Inflammatory macrophage treated with lipopolysaccharide for 1 hour (primary cell): ENCODE measurements around the gene SUPT20HL1.
"Not testable (repeated sequence)": the region's sequence is repeated elsewhere in the genome, so short reads cannot be mapped to it uniquely, and the experiment has no call there.

Experiments
- DNase-seq, 2 donors: peaks; one replicate each; pipeline ENCODE4 v3.0.0-alpha.2; 2020 to 2022

The SUPT20HL1 gene

DNA sequence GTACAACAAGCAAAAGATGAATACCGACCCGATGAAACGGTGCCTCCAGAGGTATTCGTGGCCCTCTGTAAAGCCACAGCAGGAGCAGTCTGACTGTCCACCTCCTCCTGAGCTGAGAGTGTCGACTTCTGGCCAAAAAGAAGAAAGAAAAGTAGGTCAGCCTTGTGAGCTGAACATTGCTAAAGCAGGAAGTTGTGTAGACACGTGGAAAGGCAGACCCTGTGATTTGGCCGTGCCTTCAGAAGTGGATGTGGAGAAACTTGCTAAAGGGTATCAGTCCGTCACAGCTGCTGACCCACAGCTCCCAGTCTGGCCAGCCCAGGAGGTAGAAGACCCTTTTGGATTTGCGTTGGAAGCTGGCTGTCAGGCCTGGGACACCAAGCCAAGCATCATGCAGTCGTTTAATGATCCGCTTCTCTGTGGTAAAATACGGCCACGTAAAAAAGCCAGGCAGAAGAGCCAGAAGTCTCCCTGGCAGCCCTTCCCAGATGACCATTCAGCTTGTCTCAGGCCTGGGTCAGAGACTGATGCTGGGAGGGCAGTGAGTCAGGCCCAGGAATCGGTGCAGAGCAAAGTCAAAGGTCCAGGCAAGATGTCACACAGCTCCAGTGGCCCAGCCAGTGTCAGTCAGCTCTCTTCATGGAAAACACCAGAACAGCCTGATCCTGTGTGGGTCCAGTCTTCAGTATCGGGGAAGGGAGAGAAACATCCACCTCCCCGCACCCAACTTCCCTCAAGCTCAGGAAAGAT is 3.2 kb downstream of the SUPT20HL1 start:
- not testable (repeated sequence) for DNase-seq

DNA sequence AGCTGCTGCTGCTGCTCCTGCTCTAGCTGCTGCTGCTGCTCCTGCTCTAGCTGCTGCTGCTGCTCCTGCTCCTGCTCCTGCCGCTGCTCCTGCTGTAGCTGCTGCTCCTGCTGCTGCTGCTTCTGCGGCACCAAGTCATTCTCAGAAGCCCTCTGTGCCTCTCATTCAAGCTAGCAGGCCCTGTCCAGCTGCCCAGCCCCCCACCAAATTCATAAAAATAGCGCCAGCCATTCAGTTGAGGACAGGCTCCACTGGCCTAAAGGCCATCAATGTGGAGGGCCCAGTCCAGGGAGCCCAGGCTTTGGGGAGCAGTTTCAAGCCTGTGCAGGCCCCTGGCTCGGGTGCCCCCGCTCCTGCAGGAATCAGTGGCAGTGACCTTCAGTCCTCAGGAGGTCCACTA is 3.9 kb downstream of the SUPT20HL1 start:
- no peak for DNase-seq

DNA sequence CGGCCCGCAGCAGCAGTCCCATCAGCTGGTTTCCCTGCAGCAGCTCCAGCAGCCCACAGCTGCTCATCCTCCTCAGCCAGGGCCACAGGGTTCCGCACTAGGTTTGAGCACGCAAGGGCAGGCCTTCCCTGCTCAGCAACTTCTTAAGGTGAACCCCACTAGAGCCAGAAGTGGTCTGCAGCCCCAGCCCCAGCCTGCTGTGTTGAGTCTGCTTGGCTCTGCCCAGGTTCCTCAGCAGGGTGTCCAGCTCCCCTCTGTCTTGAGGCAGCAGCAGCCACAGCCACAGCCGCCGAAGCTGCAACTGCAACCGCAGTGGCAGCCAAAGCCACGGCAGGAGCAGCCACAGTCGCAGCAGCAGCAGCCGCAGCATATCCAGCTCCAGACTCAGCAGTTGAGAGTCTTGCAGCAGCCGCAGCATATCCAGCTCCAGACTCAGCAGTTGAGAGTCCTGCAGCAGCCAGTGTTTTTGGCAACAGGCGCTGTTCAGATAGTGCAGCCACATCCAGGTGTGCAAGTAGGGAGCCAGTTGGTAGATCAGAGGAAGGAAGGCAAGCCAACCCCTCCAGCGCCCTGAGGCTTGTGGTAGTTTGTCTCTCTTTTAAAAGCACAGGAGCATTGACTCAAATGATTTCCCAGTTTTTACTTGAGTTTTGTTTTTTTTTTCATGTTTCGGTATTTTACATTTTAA is 4.6 kb downstream of the SUPT20HL1 start:
- DNase-seq, result no peak

DNA sequence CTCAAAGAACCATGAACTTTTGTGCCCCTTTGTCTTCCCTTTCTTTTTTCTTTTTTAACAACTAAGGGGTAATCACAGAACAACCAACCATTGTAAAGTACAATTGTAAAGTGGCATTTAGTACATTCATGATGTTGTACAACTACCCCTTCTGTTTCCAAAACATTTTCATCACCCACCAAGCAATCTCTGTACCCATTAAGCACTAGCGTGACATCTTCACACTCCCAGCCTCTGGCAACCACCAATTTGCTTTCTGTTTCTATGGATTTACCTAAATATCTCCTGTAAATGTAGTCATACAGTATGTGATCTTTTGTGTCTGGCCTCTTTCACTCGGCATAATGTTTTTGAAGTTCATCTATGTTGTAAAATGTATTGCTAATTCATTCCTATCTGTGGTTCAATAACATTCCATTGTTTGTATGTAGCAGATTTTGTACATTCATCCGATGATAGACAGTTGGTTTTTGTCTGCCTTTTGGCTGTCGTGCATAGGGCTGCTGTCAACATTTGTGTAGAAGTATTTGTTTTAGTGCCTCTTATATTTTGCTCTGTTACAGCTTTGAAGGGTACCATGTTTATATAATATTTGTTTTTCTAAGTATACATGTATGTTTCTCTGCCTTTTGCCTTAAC is 6.4 kb downstream of the SUPT20HL1 start:
- not testable (repeated sequence) for DNase-seq

DNA sequence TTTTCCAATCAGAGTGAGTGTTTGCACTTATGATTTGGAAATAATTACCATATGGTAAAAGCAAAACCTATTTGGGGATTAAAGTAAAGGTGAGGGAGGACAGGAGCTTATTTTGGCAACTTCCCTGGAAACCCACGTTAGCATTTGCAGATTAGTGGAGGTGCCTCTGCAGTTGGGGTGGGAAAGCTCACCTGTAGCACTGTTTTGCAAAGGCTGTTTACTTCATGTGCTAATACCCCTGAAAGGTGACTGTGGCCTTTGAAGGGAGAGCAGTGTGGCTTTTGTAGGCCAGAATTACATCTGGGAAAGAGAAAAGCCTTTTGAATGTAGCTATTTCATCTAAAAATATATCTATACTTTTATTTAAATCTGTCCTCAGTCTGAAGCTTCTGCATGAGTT is 9.4 kb downstream of the SUPT20HL1 start:
- DNase-seq, result no peak

DNA sequence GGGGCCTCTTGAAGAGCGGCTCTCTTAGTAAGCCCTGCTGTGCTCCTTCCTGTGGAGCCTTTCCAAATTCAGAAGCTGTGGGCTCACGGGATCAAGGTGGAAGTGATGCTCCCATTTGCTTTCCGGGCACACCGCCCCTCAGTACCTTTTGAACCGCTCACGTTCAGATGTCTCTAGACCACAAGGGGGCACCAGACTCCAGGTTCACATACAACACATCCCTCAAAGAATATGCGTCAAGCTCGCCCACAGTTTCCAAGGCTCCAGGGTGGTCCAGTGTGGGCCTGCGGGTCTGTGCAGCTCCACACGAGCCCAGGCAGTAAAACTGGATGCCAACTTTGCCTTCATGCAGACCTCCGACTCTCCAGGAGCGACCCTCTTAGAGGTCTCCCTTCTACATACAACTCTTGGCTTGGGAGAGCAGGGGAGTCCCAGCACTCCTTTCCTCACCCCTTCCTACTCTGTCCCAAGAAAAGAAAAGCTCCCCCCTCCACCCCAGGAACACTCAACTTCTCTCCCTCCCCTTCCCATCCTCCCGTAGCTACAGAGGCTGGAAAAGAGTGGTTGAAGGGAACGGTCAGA is 11.0 kb downstream of the SUPT20HL1 start:
- DNase-seq, result peak in 1 of 2 donors; percentile 39

DNA sequence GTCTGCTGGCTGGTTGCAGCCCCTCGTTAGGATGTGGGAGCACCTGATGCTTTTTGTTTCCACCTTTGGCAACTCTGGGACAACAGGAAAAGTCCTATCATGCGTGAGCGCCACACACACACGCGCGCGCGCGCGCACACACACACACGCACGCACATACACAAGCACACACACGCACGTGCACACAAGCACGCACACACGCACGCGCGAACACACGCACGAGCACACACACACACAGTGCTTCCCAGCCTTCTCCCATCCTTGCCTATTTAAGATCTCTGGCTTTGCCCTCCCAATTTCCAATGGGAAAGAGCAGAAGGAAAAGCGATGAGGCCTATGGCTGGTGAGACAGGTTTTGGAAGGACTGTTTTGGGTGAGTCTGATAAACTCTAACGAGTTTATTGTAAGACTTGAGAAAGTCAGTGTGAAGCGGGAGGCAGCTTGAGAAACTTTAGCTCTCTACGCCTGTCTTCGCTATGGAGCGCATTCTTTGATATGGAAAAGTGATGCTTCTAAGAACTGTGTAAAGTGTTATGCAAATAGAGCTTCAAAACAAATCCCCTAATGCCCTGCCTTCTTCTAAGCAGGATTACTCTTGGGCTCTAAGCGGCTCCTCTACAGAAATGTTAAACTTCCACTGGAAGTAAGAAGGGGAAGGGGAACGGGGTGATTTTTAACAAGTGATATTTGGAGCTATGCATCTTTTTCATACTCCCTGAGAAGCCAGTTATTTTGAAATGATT is 11.8 kb downstream of the SUPT20HL1 start:
- DNase-seq, result no peak

DNA sequence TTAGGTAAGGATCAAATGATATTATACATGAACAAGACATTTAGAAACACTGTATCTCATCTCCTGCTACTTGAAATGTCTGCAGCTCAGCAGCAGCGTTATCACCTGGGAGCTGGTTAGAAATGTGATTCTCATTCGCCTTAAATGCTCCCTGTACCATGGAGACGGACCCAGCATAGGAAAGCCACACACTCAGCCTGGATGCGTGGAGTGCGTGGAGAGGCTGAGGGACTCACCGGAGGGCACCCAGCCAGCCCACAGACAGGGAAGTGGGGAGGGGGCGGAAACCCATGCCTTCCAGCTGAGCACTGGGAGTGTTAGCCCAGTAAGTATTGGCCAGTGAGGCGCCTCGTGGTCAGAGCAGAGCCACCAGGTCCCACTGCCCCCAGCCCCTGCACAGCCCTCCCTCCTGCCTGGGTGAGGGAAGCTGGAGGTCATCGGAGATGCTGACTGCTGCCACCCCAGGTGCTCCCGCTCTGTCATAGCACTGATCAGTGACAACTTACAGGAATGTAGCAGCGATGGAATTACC is 15.2 kb downstream of the SUPT20HL1 start:
- DNase-seq, result no peak

DNA sequence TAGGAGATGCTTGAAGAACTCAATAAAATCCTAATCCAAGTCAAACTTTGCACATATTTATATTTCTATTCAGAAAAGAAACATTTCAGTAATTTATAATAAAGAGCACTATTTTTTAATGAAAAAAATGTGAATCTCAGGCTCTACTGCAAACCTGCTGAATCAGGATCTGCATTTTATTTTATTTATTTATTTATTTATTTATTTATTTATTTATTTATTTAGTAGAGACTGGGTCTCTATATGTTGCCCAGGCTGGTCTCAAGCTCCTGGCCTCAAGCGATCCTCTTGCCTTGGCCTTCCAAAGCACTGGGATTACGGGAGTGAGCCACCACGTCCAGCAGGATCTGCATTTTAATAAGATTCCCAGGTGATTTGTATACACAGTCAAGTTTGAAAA is 16.0 kb downstream of the SUPT20HL1 start:
- no peak for DNase-seq

DNA sequence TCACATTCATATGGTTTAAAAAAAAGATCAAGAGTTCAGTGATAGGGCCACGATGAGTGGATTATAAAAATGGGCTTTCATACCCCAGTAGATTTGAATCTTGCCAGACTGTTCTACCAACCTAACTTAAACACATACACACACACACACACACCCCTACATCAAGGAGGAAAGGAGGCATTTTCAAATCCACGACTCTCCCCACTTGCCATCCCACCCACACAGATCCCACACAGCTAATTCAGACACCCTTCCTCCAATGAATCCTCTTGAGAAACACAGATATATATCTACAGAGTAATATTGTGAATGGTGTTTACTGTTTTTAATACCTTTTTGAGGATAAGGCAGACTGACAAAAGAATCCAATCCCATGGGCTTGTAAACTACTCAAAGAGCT is 16.8 kb downstream of the SUPT20HL1 start:
- no peak for DNase-seq

DNA sequence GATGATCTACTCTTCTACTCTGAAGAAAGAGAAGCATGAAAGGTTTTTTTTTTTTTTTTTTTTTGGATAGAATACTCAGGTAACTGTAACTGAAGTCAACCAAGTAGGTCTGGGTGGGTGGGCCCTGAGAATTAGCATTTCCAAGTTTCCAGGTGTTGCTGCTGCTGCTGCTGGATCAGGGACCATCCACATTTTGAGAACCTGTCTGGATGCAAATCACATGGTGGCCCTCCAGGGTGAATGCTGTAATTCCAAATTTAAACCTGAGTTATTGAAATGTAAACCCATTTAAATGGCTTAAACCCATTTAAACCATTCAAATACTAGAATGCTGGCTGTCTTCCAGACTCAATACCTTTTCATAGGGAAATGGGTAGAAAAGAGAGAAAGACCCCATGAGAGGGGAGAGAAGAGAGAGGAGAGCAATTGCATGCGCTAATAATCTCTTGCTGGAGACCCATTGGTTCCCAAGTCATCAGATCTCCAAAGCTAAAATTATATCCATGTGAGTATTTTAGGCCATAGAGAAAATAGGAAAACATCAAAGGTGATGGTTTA is 17.6 kb downstream of the SUPT20HL1 start:
- no peak for DNase-seq

DNA sequence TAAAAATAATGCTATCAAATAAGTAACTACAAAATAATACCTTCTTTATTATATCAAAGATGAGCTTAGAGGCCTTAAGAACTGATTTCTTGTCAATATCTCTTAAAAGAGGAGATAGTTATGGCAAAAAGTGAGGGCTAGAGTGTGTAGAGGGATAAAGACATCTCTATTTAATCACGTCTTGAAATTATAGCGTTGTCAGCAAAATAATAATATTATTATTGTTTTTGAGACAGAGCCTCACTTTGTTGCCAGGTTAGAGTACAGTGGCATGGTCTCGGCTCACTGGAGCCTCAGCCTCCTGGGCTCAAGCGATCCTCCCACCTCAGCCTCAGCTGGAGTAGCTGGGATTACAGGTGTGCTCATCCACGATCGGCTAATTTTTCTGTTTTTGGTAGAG is 18.3 kb downstream of the SUPT20HL1 start:
- DNase-seq, result no peak

DNA sequence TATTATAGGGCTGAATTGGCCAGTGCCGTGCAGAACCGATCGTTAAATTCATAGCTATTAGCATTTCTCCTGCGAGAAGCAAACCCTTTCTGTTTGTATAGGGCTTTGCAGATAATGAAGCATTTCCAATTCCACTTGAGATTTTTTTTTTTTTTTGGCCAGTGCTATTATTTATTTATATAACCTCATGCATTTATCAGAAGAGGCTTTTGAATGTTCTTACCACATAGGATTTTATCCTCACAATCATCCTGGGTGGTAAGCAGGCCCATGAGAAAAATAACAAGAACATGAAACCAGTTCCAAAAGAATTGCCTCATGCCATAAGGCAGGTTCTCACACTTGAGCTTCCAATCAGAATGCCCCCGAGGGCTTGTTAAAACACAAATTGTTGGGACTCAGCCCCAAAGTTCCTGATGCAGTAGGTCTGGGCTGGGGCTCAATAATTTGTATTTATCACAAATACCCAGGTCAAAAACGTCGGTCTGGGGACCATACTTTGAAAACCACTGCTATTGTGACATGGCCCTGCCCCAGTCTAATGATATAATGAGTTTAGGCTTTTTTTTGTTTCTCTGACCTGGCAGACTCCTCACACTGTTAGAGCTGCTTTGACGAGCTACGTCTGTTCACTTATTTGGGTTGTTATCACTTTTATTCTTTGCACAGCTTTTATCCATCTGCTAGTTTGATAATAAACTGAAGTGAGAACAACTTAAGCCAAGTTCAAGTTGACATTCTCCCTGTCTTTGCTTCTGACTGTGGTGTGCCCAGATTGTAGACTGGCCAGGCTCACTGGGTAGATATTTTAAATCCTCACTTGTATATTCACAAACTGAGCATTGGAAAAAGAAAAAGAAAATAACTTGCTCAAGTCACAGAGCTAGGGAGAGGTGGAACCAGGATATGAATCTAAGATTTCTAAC is 20.1 kb downstream of the SUPT20HL1 start:
- no peak for DNase-seq

DNA sequence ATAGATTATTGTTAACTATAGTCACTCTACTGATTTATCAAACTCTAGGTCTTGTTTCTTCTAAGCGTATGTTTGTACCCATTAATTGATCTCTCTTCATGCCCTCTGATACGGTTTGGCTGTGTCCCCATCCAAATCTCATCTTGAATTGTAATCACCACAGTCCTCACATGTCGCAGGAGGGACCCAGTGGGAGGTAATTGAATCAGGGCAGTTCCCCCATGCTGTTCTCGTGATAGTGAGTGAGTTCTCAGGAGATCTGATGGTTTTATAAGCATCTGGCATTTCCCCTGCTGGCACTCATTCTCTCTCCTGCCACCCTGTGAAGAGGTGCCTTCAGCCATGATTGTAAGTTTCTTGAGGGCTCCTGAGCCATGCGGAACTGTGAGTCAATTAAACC is 21.9 kb downstream of the SUPT20HL1 start:
- DNase-seq, result not testable (repeated sequence)

DNA sequence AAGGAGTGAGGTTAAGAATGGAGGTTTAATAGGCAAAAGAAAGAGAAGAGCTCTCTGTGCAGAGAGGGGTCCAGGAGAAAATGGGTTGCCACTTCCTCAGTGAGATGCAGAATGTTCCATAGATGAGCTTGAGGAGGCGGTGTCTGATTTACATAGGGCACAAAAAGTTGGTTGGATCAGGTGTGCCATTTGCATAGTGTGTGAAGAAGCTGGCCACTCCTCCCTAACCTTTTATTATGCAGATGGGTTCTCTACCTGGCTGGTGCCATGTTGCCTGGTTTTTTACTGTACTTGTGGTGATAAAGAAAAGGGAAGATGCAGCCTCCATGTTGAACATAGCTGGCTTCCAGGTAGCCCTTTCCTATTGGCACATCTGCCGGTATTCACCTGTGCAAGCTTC is 27.3 kb downstream of the SUPT20HL1 start:
- DNase-seq, result no peak

DNA sequence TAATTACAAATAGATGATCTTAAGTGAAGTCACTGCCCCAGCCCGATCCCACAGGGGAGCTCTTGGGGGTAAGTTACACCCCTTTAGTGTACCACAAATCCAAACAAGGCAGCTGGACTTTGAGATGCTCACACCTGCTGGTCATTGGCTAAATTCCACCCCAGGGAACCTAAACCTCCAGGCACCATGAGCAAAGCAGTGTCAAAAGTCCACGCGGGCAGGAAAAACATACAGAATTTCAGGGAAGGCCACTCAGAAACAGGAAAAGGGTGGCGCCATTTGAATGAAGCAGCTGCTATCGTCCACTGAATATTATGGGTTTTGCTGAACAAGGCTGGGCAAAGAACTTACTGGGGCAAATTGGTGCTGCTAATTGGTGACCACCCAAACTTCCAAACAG is 30.9 kb downstream of the SUPT20HL1 start:
- DNase-seq, result no peak

DNA sequence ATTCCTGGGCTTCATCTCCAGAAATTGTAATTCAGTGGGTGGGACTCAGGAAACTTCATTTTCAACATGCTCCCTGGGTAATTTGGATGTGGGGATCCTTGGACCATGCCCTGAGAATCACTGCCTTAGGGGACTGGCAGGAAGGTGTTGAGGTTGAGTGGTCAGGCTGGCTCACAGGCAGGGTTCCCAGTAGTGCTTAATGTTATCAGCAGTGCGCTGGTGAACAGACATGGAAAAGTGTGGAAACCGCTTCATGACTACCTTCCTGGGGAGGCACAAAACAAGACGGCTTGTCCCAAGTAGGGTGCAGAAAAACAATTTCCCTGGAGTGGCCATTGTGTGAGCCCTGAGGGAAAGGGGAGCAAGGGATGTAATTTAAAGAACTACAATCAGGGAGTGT is 31.4 kb downstream of the SUPT20HL1 start:
- no peak for DNase-seq

DNA sequence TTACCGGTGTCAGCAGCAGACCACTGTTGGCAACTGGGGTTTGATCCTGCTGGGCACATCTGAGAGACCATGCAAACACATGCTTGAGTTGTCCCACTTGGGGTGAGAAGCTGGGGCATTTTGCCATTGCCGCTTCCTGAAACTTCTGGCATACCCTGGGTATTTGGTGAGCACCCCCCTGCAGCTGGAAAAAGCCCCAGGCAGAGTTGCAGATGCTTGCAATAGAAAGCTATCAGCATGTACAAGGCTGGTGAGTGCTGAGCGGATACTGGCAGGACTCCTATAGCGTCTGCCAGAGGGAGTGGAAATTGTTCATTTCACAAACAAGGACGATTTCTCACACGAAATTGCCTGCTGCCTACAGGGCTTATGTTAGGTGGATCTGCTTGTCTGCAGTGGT is 32.3 kb downstream of the SUPT20HL1 start:
- no peak for DNase-seq

DNA sequence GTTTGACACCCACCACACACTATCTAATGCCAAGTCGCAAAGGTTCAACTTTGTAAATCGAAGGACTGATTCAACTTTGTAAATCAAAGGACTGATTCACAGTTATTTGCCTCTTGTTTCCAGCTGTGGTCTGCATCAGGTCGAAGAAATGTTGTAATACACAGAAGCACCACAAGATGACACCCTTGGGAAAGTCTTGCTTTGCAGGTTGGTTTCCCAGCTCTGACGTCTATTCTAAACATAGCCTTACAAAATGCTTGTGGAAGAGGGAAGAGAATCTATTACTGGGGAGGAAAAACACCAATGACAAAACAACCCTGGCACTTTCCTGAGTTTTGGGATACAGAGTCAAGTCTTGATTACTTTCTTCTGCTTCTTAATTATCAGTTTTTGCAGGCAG is 35.3 kb downstream of the SUPT20HL1 start:
- DNase-seq, result peak; percentile 48 to 84

DNA sequence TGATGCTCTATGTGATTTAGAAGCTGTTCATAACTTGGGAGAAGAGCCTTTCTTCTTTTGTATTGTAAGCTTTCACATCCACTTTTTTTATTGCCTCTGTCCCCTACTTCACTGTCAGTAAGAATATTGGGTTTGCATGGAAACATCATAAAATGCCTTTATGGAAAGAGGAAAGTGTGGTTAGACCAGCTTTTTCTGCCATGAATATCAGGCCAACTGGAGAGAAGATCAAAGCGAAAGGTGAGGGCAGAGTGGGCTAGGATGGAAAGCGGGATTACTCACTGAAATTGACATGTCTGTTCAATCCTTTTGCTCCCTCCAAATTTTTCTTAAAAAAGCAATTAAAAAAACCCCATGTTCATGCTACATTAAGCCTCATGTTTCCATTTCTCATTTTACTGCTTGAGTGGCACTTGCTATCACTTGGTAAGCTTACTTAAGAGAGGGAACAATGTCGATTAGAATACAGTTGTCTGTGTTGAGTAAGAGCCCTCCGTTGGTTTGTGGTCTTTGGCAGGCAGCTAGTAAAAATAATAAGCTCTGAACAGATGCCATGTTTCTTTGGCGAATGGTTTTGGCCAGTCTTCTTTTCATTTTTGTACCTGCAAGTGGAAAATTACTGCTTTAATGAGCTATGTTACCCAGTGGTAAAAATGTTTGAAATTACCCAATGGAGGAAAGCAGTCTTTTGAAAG is 35.9 kb downstream of the SUPT20HL1 start:
- no peak for DNase-seq

DNA sequence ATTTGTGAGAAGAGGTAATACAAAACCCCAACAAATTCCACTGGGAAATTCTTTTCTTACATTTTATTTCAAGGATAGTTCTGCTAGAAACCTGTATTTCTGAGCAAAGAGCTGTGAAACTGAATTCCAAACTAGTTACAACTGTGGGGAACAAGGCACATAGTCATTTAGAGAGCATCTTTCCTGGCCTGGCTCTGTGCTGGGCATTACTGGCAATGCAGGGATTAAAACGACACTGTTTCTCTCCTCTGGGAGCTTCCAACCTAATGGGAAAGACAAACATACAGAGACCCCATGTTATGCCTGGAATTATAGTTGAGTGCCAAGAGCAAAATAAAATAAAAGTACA is 36.5 kb downstream of the SUPT20HL1 start:
- DNase-seq, result no peak
